ENCODE data around the gene AATK.

- TF ChIP-seq EZH2phosphoT487 (IDR thresholded peaks at IDR 0.05; ENCODE audit: insufficient read depth, low read depth) (no peak), EZH2 (IDR thresholded peaks at IDR 0.05; ENCODE audit: insufficient read depth, poor library complexity, severe bottlenecking) (no peak)
These were observed 70.6 kb downstream of the AATK start for GRCh38 chr17:81095383-81095762.
